ENCODE results near the gene NEU2.

- TF ChIP-seq, protein P1, sequence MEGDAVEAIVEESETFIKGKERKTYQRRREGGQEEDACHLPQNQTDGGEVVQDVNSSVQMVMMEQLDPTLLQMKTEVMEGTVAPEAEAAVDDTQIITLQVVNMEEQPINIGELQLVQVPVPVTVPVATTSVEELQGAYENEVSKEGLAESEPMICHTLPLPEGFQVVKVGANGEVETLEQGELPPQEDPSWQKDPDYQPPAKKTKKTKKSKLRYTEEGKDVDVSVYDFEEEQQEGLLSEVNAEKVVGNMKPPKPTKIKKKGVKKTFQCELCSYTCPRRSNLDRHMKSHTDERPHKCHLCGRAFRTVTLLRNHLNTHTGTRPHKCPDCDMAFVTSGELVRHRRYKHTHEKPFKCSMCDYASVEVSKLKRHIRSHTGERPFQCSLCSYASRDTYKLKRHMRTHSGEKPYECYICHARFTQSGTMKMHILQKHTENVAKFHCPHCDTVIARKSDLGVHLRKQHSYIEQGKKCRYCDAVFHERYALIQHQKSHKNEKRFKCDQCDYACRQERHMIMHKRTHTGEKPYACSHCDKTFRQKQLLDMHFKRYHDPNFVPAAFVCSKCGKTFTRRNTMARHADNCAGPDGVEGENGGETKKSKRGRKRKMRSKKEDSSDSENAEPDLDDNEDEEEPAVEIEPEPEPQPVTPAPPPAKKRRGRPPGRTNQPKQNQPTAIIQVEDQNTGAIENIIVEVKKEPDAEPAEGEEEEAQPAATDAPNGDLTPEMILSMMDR (IDR thresholded peaks at IDR 0.05 in 4 of 5, conservative IDR thresholded peaks at IDR 0.05 in 1 of 5) = no peak
- TF ChIP-seq POLR2A (IDR thresholded peaks at IDR 0.05) = no peak
These were observed 46.3 kb upstream of the NEU2 start for GRCh38 chr2:232986155-232986554.
